Endothelial cell of umbilical vein (primary cell): ENCODE measurements around the gene FEZF2. TPM values are rescaled to one million over a fixed set of nuclear protein-coding genes. Genes with fewer than 3 reads are reported as not detected.

ENCODE experiments used
- BruUV-seq: library from RNA; stranded (reverse); fragments of 400-500 nt; replicated peaks from 2 replicates; lab custom pipeline; 2021; lab: Mats Ljungman, UMichigan
- CTCF ChIA-PET: fragments of 300-600, 350-600 bp; sonication (Branson Sonifier 250); formaldehyde crosslinking; loops from one replicate; lab custom pipeline; 2021; ENCODE audit warnings: antibody characterized with exemption, inconsistent platforms; lab: Charles Lee
- POLR2A ChIA-PET: fragments of 300-600, 350-600 bp; sonication (Branson Sonifier 250); formaldehyde crosslinking; loops from one replicate; lab custom pipeline; 2021; ENCODE audit warnings: antibody characterized with exemption, inconsistent platforms; lab: Charles Lee
- DNase-seq: peaks from one replicate; pipeline ENCODE4 v3.0.0-alpha.2; 2011; ENCODE audit warnings: low read depth, low spot score
- FAIRE-seq: peaks from 2 replicates; lab custom pipeline; 2011; peaks lifted over from hg19 to GRCh38; lab: Jason Lieb, UNC
- H2AFZ ChIP-seq: 2 replicates; pipeline ENCODE4 v1.6.0; 2012; ENCODE audit warnings: low read depth, low read length, control low read depth, inconsistent platforms
- H3K27ac ChIP-seq: 2 replicates; pipeline ENCODE4 v1.5.1; 2011; ENCODE audit warnings: low read depth, mild to moderate bottlenecking, control low read depth, low read length, moderate library complexity; ENCODE audit not compliant: insufficient read depth
- H3K27me3 ChIP-seq, 2 experiments: 2 replicates each; pipeline versions ENCODE4 v1.6.0 to v1.6.1; 2011; ENCODE audit warnings: low read length in 2 of 2, mixed read lengths in 1 of 2; ENCODE audit not compliant: control insufficient read depth in 2 of 2, insufficient read depth in 2 of 2
- H3K36me3 ChIP-seq, 2 experiments: 2 replicates in 1 of 2; 3 replicates in 1 of 2; pipeline ENCODE4 v1.5.1; 2011; ENCODE audit warnings: low read length in 2 of 2, mild to moderate bottlenecking in 1 of 2, moderate library complexity in 1 of 2; ENCODE audit not compliant: control insufficient read depth in 2 of 2, insufficient read depth in 2 of 2; ENCODE audit errors: extremely low read depth in 1 of 2
- H3K4me1 ChIP-seq: 3 replicates; pipeline ENCODE4 v1.5.1; 2011; ENCODE audit warnings: mild to moderate bottlenecking, low read length; ENCODE audit not compliant: control insufficient read depth, insufficient read depth; ENCODE audit errors: extremely low read depth
- H3K4me2 ChIP-seq: 2 replicates; pipeline ENCODE4 v1.6.1; 2011; ENCODE audit warnings: low read length, control low read depth, mixed read lengths; ENCODE audit not compliant: insufficient read depth
- H3K4me3 ChIP-seq, 3 experiments: fragments of 200-600 bp in 1 of 3; sonication (generic), shearing (Covaris generic) in 1 of 3; replicated peaks in 1 of 3; 2 replicates each; pipeline ENCODE4 v1.5.1; 2011 to 2016; ENCODE audit warnings: control low read depth in 3 of 3, low read length in 3 of 3, mild to moderate bottlenecking in 2 of 3, inconsistent platforms in 1 of 3, low read depth in 1 of 3, moderate library complexity in 1 of 3; ENCODE audit not compliant: insufficient read depth in 1 of 3
- H3K79me2 ChIP-seq: 2 replicates; pipeline ENCODE4 v1.6.0; 2012; ENCODE audit warnings: low read length, inconsistent platforms; ENCODE audit not compliant: control insufficient read depth, insufficient read depth
- H3K9ac ChIP-seq: replicated peaks from 2 replicates; pipeline ENCODE3; 2011; ENCODE audit warnings: low read length, control low read depth; ENCODE audit not compliant: insufficient read depth; ENCODE audit errors: extremely low read depth
- H3K9me1 ChIP-seq: replicated peaks from 3 replicates; pipeline ENCODE4 v1.6.0; 2011; ENCODE audit warnings: mild to moderate bottlenecking, low read length; ENCODE audit not compliant: control insufficient read depth, insufficient read depth; ENCODE audit errors: extremely low read depth
- H3K9me3 ChIP-seq: replicated peaks from 2 replicates; pipeline ENCODE4 v1.5.1; 2012; ENCODE audit warnings: low read length, inconsistent platforms; ENCODE audit not compliant: control insufficient read depth, insufficient read depth
- H4K20me1 ChIP-seq: replicated peaks from 2 replicates; pipeline ENCODE3; 2011; ENCODE audit warnings: mild to moderate bottlenecking, low read length; ENCODE audit not compliant: control insufficient read depth, insufficient read depth; ENCODE audit errors: extremely low read depth
- CTCF ChIP-seq, 2 donors: IDR thresholded peaks; 1 replicate in 1 of 2; 2 replicates in 1 of 2; pipeline ENCODE4 v1.5.1; 2011; ENCODE audit warnings: low read length in 2 of 2, mild to moderate bottlenecking in 2 of 2, moderate library complexity in 2 of 2, control low read depth in 1 of 2, inconsistent platforms in 1 of 2, low read depth in 1 of 2; ENCODE audit not compliant: insufficient read depth in 1 of 2; ENCODE audit errors: extremely low read depth in 1 of 2
- EZH2 ChIP-seq: IDR thresholded peaks from 2 replicates; pipeline ENCODE4 v1.6.1; 2012; ENCODE audit warnings: borderline replicate concordance, low read depth, mild to moderate bottlenecking, moderate library complexity, low read length, inconsistent platforms; ENCODE audit not compliant: severe bottlenecking
- FOS ChIP-seq: IDR thresholded peaks from 2 replicates; pipeline ENCODE4 v1.6.1; 2011; ENCODE audit warnings: mild to moderate bottlenecking, low read length, moderate library complexity, borderline replicate concordance; ENCODE audit not compliant: insufficient read depth
- GATA2 ChIP-seq: IDR thresholded peaks from 2 replicates; pipeline ENCODE4 v1.7.0; 2011; ENCODE audit warnings: low read depth, mild to moderate bottlenecking, moderate library complexity, mixed read lengths, low read length; ENCODE audit not compliant: insufficient read length, insufficient read depth
- JUN ChIP-seq: IDR thresholded peaks from 2 replicates; pipeline ENCODE4 v1.6.1; 2011; ENCODE audit warnings: borderline replicate concordance, low read depth; ENCODE audit not compliant: insufficient read length, insufficient read depth
- MYC ChIP-seq: IDR thresholded peaks from one replicate; pipeline ENCODE4 v1.6.1; 2011; ENCODE audit warnings: mild to moderate bottlenecking, low read depth, low read length
- POLR2A ChIP-seq: IDR thresholded peaks from 2 replicates; pipeline ENCODE4 v1.6.1; 2012; ENCODE audit warnings: low read depth, mild to moderate bottlenecking, control low read depth, low read length
- POLR2AphosphoS5 ChIP-seq: IDR thresholded peaks from 2 replicates; pipeline ENCODE4 v1.6.1; 2012; ENCODE audit warnings: low read depth, mild to moderate bottlenecking, control low read depth, low read length, moderate library complexity; ENCODE audit not compliant: insufficient read depth
- dilution Hi-C: fragments of 300-500 bp; cut with MboI; formaldehyde crosslinking; loops from one replicate; pipeline ENCODE4 v1.15.0; 2019; ENCODE audit warnings: low sequenced_read_pairs; ENCODE audit not compliant: extremely low pct_ligation_motif_present
- intact Hi-C: fragments of 100-400 bp; cut with micrococcal nuclease; formaldehyde crosslinking; loops from one replicate; pipeline ENCODE4 v1.10.0; 2022
- polyA plus RNA-seq, 4 experiments: library from polyadenylated mRNA; depleted of rRNA in 3 of 4; stranded (reverse) in 3 of 4; unstranded in 1 of 4; fragments of >200 nt; gene quantifications; 2 replicates each; pipeline versions ENCODE4 v1.2.1 to v1.2.3, GENCODE V29; 2011 to 2012; ENCODE audit warnings: missing spikeins in 1 of 4
- total RNA-seq: library from RNA; stranded (reverse); gene quantifications from 2 replicates; pipeline ENCODE4 v1.2.3, GENCODE V29; 2021
- TF ChIP-seq, protein P1 (sequence below): IDR thresholded peaks from 2 replicates; pipeline ENCODE4 v1.6.1; 2011; ENCODE audit not compliant: insufficient read depth, insufficient read length

The FEZF2 gene
- total and polyA plus RNA-seq, 2 donors (not counting 3 experiments of a cell fraction or from before 2014, with no cell fraction given), result not detected

GRCh38 chr3:62387251-62387650, 13.9 kb upstream of the FEZF2 start:
- H3K4me2 ChIP-seq, result no peak overlapping the region
- POLR2A ChIA-PET, result no interaction called here
- dilution Hi-C loops, result no loop called here
- no peaks in the 10 kb centered on the region for H4K20me1 ChIP-seq
- no peak overlapping the region for H3K4me3 ChIP-seq
- no peaks in the 10 kb centered on the region for H3K9me3 ChIP-seq
- DNase-seq (no peak), FAIRE-seq (no peak)
- CTCF ChIA-PET, result interaction anchor here (1.0 kb wide), 1 partner anchor 173 kb away, joined by 4 read pairs; no protein-coding TSS in a partner anchor
- no peaks in the 10 kb centered on the region for H3K9me1 ChIP-seq
- H3K27ac ChIP-seq, result no peak overlapping the region
- no peaks in the 10 kb centered on the region for H3K36me3 ChIP-seq
- no peaks in the 10 kb centered on the region for H3K79me2 ChIP-seq
- BruUV-seq, result no TSS peak
- intact Hi-C loops, result no loop called here
- TF ChIP-seq JUN (no peak), EZH2 (no peak), CTCF (IDR thresholded peaks at IDR 0.05; ENCODE audit: extremely low read depth in 1 of 2, insufficient read depth in 1 of 2, low read depth in 1 of 2, low read length in 2 of 2) (no peak), POLR2AphosphoS5 (no peak), MYC (no peak), POLR2A (no peak), FOS (no peak), GATA2 (no peak)
- TF ChIP-seq, protein P1, sequence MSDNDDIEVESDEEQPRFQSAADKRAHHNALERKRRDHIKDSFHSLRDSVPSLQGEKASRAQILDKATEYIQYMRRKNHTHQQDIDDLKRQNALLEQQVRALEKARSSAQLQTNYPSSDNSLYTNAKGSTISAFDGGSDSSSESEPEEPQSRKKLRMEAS, result no peak
- no peak overlapping the region for H3K9ac ChIP-seq
- no peak overlapping the region for H2AFZ ChIP-seq
- peaks cover 0 to under 1% of the 10 kb centered on the region in 2 experiments for H3K27me3 ChIP-seq
- H3K4me1 ChIP-seq, result no peaks in the 10 kb centered on the region
